HPDE6-E6E7 (cell line): ENCODE results near the gene FRMPD2.
"Not testable (repeated sequence)": the region's sequence is repeated elsewhere in the genome, so short reads cannot be mapped to it uniquely, and the experiment has no call there.

Source experiments
- DNase-seq: peaks from one replicate; pipeline ENCODE4 v3.0.0; 2011; ENCODE audit warnings: missing footprints; ENCODE audit errors: extremely low spot score

FRMPD2 gene

DNA sequence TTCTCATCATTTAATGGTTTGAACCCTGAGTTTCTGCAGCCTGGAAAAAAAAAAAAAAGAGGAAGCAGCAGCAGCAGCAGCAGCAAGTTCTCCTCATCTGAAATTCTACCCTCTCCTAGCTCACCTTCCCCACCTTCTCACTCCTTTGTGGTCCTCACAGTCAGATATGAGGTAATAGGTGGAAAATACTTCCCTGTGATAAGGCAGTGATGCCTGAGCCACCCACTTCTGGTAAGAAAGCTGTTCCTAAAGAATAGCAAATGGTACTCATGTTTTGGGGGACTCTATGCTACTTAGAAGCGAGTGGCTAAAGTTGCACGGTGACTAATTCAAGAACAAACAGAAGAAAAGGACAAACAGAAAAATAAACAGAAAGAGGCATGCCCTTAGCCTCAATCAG, 148.2 kb downstream of the FRMPD2 start:
- not testable (repeated sequence) for DNase-seq

DNA sequence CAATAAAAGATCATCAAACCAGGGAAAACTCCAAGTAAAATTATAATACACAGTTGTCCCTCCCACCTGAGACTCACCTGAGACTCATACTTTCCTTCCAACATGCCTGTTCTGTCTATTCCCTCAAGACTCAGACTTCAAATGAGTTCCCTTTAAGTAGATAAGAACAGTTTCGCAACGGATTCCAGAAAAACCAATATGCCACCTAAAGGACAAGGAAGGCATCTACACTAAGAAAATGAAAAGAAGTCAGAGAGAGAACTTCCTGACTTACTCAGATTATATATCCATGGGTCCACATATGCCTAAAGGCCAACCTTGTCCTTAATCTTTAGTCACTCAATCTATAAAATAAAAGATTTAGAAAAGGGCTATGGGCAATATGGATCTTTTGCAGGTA, 148.9 kb downstream of the FRMPD2 start:
- DNase-seq = not testable (repeated sequence)

DNA sequence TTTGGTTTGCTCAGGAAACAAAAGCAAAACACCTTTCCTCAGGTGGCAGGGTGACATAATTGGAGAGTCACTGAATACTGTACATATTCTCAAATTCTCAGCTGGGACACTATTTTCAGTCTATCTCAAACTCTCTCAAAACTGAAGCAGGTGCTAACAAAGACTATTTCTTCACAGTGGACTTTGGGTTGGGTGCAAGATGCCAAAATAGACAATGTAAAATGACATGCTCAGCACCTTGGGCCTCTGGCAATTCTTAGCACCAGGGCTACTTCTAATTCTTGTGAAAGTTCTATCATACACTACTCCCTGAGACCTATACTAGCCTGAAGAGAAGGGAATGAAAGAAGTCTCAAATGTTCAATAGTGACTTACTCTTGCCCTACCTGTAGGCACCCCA, 151.9 kb downstream of the FRMPD2 start:
- DNase-seq = not testable (repeated sequence)

DNA sequence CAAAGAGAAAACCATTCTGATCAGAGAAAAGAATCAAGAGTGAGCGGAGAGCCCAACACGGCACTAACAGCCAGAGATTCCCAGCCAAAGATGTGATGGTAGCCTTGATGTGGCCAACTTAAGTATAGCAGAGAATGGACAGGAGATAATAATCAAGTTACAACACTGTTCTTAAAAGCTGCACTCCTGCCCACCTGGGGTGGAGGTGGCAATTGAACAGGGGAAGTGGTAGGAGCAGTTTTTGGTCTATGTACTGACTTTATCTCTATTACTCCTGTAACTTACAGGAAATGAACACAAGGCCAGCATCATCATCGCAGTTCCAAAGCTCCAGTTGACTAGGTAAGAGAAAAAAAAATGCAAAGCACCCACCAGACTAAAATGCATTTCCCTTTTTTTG, 164.2 kb downstream of the FRMPD2 start:
- not testable (repeated sequence) for DNase-seq
